C4-2B (cell line): ENCODE measurements around the gene LPP.

Experiments used
- ZFX ChIP-seq: fragments of 450-650 bp; IDR thresholded peaks from 2 replicates; pipeline ENCODE4 v1.6.1; 2017
- TF ChIP-seq, protein P1 (sequence below): fragments of 450-650 bp; conservative IDR thresholded peaks from 2 replicates; pipeline ENCODE4 v1.5.1; 2017; ENCODE audit warnings: mild to moderate bottlenecking

DNA sequence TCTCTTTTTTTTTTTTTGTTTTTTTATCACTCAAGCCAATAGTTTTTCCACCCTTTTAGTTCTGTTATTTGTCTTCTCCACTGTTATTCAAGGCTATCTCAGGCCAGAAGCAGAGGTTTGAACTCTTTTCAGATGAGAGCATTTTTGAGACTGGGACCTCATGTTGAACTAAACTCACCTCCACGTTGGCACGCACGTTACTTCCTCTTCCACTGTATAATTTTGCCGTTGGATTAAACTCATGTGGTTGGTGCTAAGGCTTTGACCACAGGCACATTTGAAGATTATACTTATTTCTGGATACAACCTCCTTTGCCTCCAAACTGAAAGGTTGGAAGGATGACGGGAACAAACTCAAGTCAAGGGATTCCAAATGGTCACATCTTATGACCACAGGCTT lies 516.5 kb downstream of the LPP start:
- TF ChIP-seq, protein P1, sequence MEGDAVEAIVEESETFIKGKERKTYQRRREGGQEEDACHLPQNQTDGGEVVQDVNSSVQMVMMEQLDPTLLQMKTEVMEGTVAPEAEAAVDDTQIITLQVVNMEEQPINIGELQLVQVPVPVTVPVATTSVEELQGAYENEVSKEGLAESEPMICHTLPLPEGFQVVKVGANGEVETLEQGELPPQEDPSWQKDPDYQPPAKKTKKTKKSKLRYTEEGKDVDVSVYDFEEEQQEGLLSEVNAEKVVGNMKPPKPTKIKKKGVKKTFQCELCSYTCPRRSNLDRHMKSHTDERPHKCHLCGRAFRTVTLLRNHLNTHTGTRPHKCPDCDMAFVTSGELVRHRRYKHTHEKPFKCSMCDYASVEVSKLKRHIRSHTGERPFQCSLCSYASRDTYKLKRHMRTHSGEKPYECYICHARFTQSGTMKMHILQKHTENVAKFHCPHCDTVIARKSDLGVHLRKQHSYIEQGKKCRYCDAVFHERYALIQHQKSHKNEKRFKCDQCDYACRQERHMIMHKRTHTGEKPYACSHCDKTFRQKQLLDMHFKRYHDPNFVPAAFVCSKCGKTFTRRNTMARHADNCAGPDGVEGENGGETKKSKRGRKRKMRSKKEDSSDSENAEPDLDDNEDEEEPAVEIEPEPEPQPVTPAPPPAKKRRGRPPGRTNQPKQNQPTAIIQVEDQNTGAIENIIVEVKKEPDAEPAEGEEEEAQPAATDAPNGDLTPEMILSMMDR: no peak
- TF ChIP-seq ZFX: no peak
